K562 (cell line): ENCODE measurements around the gene SCMH1. TPM values are rescaled to one million over a fixed set of nuclear protein-coding genes. Genes with fewer than 3 reads are reported as not detected.

ENCODE experiments used
- ATAC-seq: fragments of 200-7000 bp; cut with Tn5 transposase; 3 replicates; pipeline ENCODE4 v1.9.1; 2020; ENCODE audit warnings: moderate library complexity
- BruUV-seq: library from RNA; stranded (reverse); fragments of 400-500 nt; replicated peaks from 2 replicates; lab custom pipeline; 2021; lab: Mats Ljungman, UMichigan
- CTCF ChIA-PET: fragments of 300-600 bp; formaldehyde crosslinking; extraction: SDS; loops from one replicate; lab custom pipeline; 2021; ENCODE audit warnings: low intra/inter-chr PET ratio; lab: Yijun Ruan, JAX
- POLR2A ChIA-PET: fragments of 300-600, 350-650 bp; sonication (Branson Sonifier 250); formaldehyde crosslinking; extraction: SDS; loops from one replicate; lab custom pipeline; 2021; ENCODE audit warnings: antibody characterized with exemption, inconsistent platforms; lab: Yijun Ruan, JAX
- DNase-seq, 4 experiments: peaks; one replicate each; pipeline versions ENCODE4 v3.0.0 to v3.0.0-alpha.2; 2011 to 2018; ENCODE audit warnings: low spot score in 3 of 4, mixed read lengths in 3 of 4; ENCODE audit errors: extremely low read depth in 1 of 4
- FAIRE-seq: peaks from 2 replicates; lab custom pipeline; 2011; peaks lifted over from hg19 to GRCh38; lab: Jason Lieb, UNC
- H2AFZ ChIP-seq: 2 replicates; pipeline ENCODE4 v1.6.0; 2011; ENCODE audit warnings: low read depth, low read length, control low read depth, inconsistent platforms
- H3K27ac ChIP-seq: fragments of 200-600 bp; 3 replicates; pipeline ENCODE4 v1.8.0; 2011; ENCODE audit warnings: low read depth, mild to moderate bottlenecking, control low read depth, inconsistent platforms, low read length, moderate library complexity, mixed read lengths; ENCODE audit errors: extremely low read depth
- H3K27me3 ChIP-seq, 2 experiments: fragments of 300-600 bp in 1 of 2; 2 replicates in 1 of 2; 3 replicates in 1 of 2; pipeline versions ENCODE4 v1.6.0 to v1.8.0; 2011; ENCODE audit warnings: inconsistent platforms in 2 of 2, low read length in 2 of 2, mild to moderate bottlenecking in 1 of 2, mixed read lengths in 1 of 2, moderate library complexity in 1 of 2; ENCODE audit not compliant: control insufficient read depth in 2 of 2, insufficient read depth in 2 of 2
- H3K36me3 ChIP-seq: fragments of 300-600 bp; 3 replicates; pipeline ENCODE4 v1.8.0; 2011; ENCODE audit warnings: mild to moderate bottlenecking, low read length, inconsistent platforms; ENCODE audit not compliant: control insufficient read depth, insufficient read depth
- H3K4me1 ChIP-seq, 2 experiments: fragments of 200-600 bp in 1 of 2; replicated peaks in 1 of 2; 2 replicates in 1 of 2; 3 replicates in 1 of 2; pipeline versions ENCODE4 v1.5.1 to v1.8.0; 2011; ENCODE audit warnings: inconsistent platforms in 2 of 2, low read length in 2 of 2, mild to moderate bottlenecking in 1 of 2, mixed read lengths in 1 of 2, moderate library complexity in 1 of 2; ENCODE audit not compliant: control insufficient read depth in 2 of 2, insufficient read depth in 2 of 2
- H3K4me2 ChIP-seq: 2 replicates; pipeline ENCODE4 v1.6.1; 2011; ENCODE audit warnings: low read length, control low read depth, inconsistent platforms, mixed read lengths; ENCODE audit not compliant: insufficient read depth
- H3K4me3 ChIP-seq: fragments of 200-600 bp; sonication (generic), shearing (Covaris generic); 2 replicates; pipeline ENCODE4 v1.5.1; 2016; ENCODE audit warnings: control low read depth, inconsistent platforms
- H3K79me2 ChIP-seq: fragments of 200-600 bp; 3 replicates; pipeline ENCODE4 v1.8.0; 2011; ENCODE audit warnings: low read length, inconsistent platforms; ENCODE audit not compliant: control insufficient read depth, insufficient read depth
- H3K9ac ChIP-seq, 2 experiments: 2 replicates each; pipeline versions ENCODE4 v1.6.0 to v1.6.1; 2011; ENCODE audit warnings: low read depth in 2 of 2, low read length in 2 of 2, control low read depth in 1 of 2, inconsistent platforms in 1 of 2, mild to moderate bottlenecking in 1 of 2, mixed read lengths in 1 of 2; ENCODE audit not compliant: insufficient read depth in 1 of 2
- H3K9me1 ChIP-seq: one replicate; pipeline ENCODE4 v1.6.0; 2011; ENCODE audit warnings: inconsistent platforms, mild to moderate bottlenecking, low read length, moderate library complexity; ENCODE audit not compliant: control insufficient read depth, insufficient read depth
- H3K9me3 ChIP-seq: replicated peaks from 2 replicates; pipeline ENCODE4 v1.5.1; 2011; ENCODE audit warnings: low read depth, low read length, inconsistent platforms; ENCODE audit not compliant: control insufficient read depth, insufficient read depth
- H4K20me1 ChIP-seq: replicated peaks from 2 replicates; pipeline ENCODE4 v1.6.1; 2011; ENCODE audit warnings: low read length, inconsistent platforms, mixed read lengths; ENCODE audit not compliant: control insufficient read depth, insufficient read depth
- ARID2 ChIP-seq: fragments of 450-650 bp; IDR thresholded peaks from 2 replicates; pipeline ENCODE4 v1.6.1; 2017; ENCODE audit warnings: antibody characterized with exemption, mild to moderate bottlenecking
- CSDE1 ChIP-seq, 2 experiments: fragments of 450-650 bp; IDR thresholded peaks; 2 replicates each; pipeline ENCODE4 v1.6.1; 2016; ENCODE audit warnings: mild to moderate bottlenecking in 1 of 2
- DEAF1 ChIP-seq: fragments of 450-650 bp; formaldehyde crosslinking; IDR thresholded peaks from 2 replicates; pipeline ENCODE4 v1.4.0; 2020; ENCODE audit warnings: mild to moderate bottlenecking, moderate library complexity
- HINFP ChIP-seq: fragments of 450-650 bp; conservative IDR thresholded peaks from 2 replicates; pipeline ENCODE4 v1.6.1; 2016; ENCODE audit warnings: missing genetic modification characterization, low read depth, mild to moderate bottlenecking, control low read depth, missing compliant biosample characterization
- HNRNPH1 ChIP-seq: fragments of 200-400 bp; formaldehyde crosslinking; optimal IDR thresholded peaks from 2 replicates; pipeline ENCODE3; 2017; ENCODE audit warnings: low read depth, mild to moderate bottlenecking, low read length, moderate library complexity
- MYC ChIP-seq, 2 experiments: fragments of 250-450 bp in 1 of 2; sonication (Bioruptor Pico) in 1 of 2; IDR thresholded peaks; 2 replicates each; pipeline versions ENCODE4 v1.5.1 to v1.6.1; 2012 to 2021; ENCODE audit warnings: low read depth in 2 of 2, borderline replicate concordance in 1 of 2, improper control_type of control experiment in 1 of 2, low read length in 1 of 2, mild to moderate bottlenecking in 1 of 2, moderate library complexity in 1 of 2
- POLR2G ChIP-seq: fragments of 200-400 bp; formaldehyde crosslinking; IDR thresholded peaks from 2 replicates; pipeline ENCODE4 v1.6.1; 2017; ENCODE audit warnings: low read depth, mild to moderate bottlenecking, antibody characterized with exemption, low read length, moderate library complexity
- RUNX1 ChIP-seq: sonication (generic); IDR thresholded peaks from 2 replicates; pipeline ENCODE4 v1.6.1; 2016; ENCODE audit warnings: antibody characterized with exemption, low read depth
- TFE3 ChIP-seq: fragments of 450-650 bp; formaldehyde crosslinking; IDR thresholded peaks from 2 replicates; pipeline ENCODE4 v1.4.0; 2020; ENCODE audit warnings: mild to moderate bottlenecking, mixed read lengths
- ZKSCAN8 ChIP-seq: fragments of 200-800 bp; sonication (Bioruptor generic); IDR thresholded peaks from 2 replicates; pipeline ENCODE4 v1.6.1; 2016; ENCODE audit warnings: missing genetic modification characterization, missing compliant biosample characterization
- ZNF121 ChIP-seq: sonication (generic); formaldehyde crosslinking; conservative IDR thresholded peaks from 2 replicates; pipeline ENCODE4 v1.8.0; 2022; ENCODE audit warnings: missing genetic modification reagents
- ZNF124 ChIP-seq: sonication (generic); formaldehyde crosslinking; IDR thresholded peaks from 2 replicates; pipeline ENCODE4 v1.8.1; 2022; ENCODE audit warnings: missing genetic modification reagents
- WGBS: fragments of 100-300 bp; shearing (Covaris generic); methylation state at CpG from one replicate; pipeline ENCODE4 v1.1.6; 2016; ENCODE audit warnings: low coverage, mixed read lengths; ENCODE audit not compliant: insufficient coverage; ENCODE audit errors: missing lambda C conversion rate; 5-methylcytosine and 5-hydroxymethylcytosine counted together
- in situ Hi-C: fragments of 300-500 bp; cut with MboI; formaldehyde crosslinking; loops from 4 replicates; pipeline ENCODE4 v1.15.0; 2018; ENCODE audit warnings: inconsistent platforms, mixed read lengths
- intact Hi-C: fragments of 100-400 bp; cut with micrococcal nuclease; formaldehyde crosslinking; loops from 2 replicates; pipeline ENCODE4 v1.14.2; 2022
- polyA plus RNA-seq, 8 experiments: library from polyadenylated mRNA; depleted of rRNA in 4 of 8; stranded (reverse) in 5 of 8; unstranded in 3 of 8; fragments of >200 nt; fragmentation: Nextera tagmentation in 2 of 8; fragmentation: Illumina TruSeq in 1 of 8; extraction: Ambion mirVana in 2 of 8; extraction: Trizol in 1 of 8; gene quantifications; 2 replicates each; pipeline versions ENCODE4 v1.2.1 to v1.2.3, GENCODE V29; 2011 to 2014; ENCODE audit warnings: inconsistent platforms in 1 of 8, missing spikeins in 1 of 8
- total RNA-seq, 7 experiments: library from RNA; depleted of rRNA in 6 of 7; stranded (reverse); fragments of >200 nt in 6 of 7; fragmentation: Illumina TruSeq in 2 of 7; extraction: Trizol in 2 of 7; gene quantifications; 2 replicates each; pipeline versions ENCODE4 v1.2.1 to v1.2.3, GENCODE V29; 2011 to 2021; ENCODE audit warnings: low replicate concordance in 1 of 7

SCMH1 gene
- total and polyA plus RNA-seq, 9 of the 15 experiments (the other 6 are each of a cell fraction or from before 2014, with no cell fraction given), result 8.5 to 37.0 (median 26.8) TPM

GRCh38 chr1:41013024-41013423 lies 229.1 kb downstream of the SCMH1 start:
- H3K9me1 ChIP-seq, result peaks cover 6% of the 10 kb centered on the region

GRCh38 chr1:41010345-41010744 lies 231.8 kb downstream of the SCMH1 start:
- no peaks in the 10 kb centered on the region for H3K9me3 ChIP-seq
- H3K9ac ChIP-seq, result no peak overlapping the region
- POLR2A ChIA-PET, result interaction anchor here (1.4 to 1.8 kb wide), 2 partner anchors 11 to 14 kb away, joined by 4 to 5 read pairs; partner anchors contain the start of gene SLFNL1
- H3K79me2 ChIP-seq, result no peaks in the 10 kb centered on the region
- BruUV-seq, result no TSS peak
- no peak for DNase-seq
- H3K4me1 ChIP-seq, result no peaks in the 10 kb centered on the region
- intact Hi-C loops, result no loop called here
- no peaks in the 10 kb centered on the region for H3K9me1 ChIP-seq
- 0 out of 2 replicates have a peak, but pooled peaks cover 6% of the 10 kb centered on the region for H4K20me1 ChIP-seq
- no peak overlapping the region for H2AFZ ChIP-seq
- peaks cover 98% of the 10 kb centered on the region for H3K36me3 ChIP-seq
- H3K27me3 ChIP-seq, result no peaks in the 10 kb centered on the region
- no peak overlapping the region for H3K4me3 ChIP-seq
- ATAC-seq, result no peak
- H3K4me2 ChIP-seq, result no peak overlapping the region
- H3K27ac ChIP-seq, result no peak overlapping the region
- in situ Hi-C loops, result no loop called here
- WGBS, result 88% methylated on average over 1 of the region's 1 CpG
- FAIRE-seq, result no peak
- CTCF ChIA-PET, result no interaction called here
- no peak for TF ChIP-seq TFE3 (CRISPR knock-in tag)
- TF ChIP-seq CSDE1 (IDR thresholded peaks at IDR 0.05), result no peak
- TF ChIP-seq DEAF1 (CRISPR knock-in tag), result no peak
- no peak for TF ChIP-seq HNRNPH1
- TF ChIP-seq MYC (IDR thresholded peaks at IDR 0.05; ENCODE audit: low read depth, low read length), result no peak
- no peak for TF ChIP-seq MYC (CRISPR knock-in tag; IDR thresholded peaks at IDR 0.05; ENCODE audit: borderline replicate concordance, low read depth)
- TF ChIP-seq ZNF124 (CRISPR knock-in tag), result no peak
- no peak for TF ChIP-seq POLR2G
- TF ChIP-seq HINFP (tag), result no peak
- TF ChIP-seq ZKSCAN8 (CRISPR knock-in tag), result no peak

More at GRCh38 chr1:41013024-41013423, 229.1 kb downstream of the SCMH1 start:
- Histone ChIP-seq H3K36me3 (peaks cover 96% of the 10 kb centered on the region), H3K4me1 (peaks cover 0 to 11% of the 10 kb centered on the region in 2 experiments; a peak in 1 of 5 replicates), H3K27ac (no peak overlapping the region), H3K9ac (no peak overlapping the region), H3K79me2 (no peaks in the 10 kb centered on the region), H4K20me1 (no peaks in the 10 kb centered on the region), H3K27me3 (no peaks in the 10 kb centered on the region), H2AFZ (no peak overlapping the region), H3K9me3 (no peaks in the 10 kb centered on the region), H3K4me3 (no peak overlapping the region), H3K4me2 (no peak overlapping the region)
- ChIA-PET POLR2A (interaction anchor here (0.6 to 1.8 kb wide), 2 partner anchors 9 to 920 kb away, joined by 3 to 9 read pairs; partner anchors contain the start of gene SLFNL1), CTCF (no interaction called here)
- no peak for ATAC-seq
- no TSS peak for BruUV-seq
- FAIRE-seq, result no peak
- in situ Hi-C loops, result no loop called here
- TF ChIP-seq ARID2, result no peak
- TF ChIP-seq RUNX1, result no peak
- TF ChIP-seq ZNF121 (CRISPR knock-in tag), result peak; percentile 48; the same call in 1 of the 2 replicates
- no peak for DNase-seq
- 98% methylated on average over 6 of the region's 6 CpGs for WGBS
- intact Hi-C loops, result no loop called here
